Mucosa of stomach (tissue), 1 donor: ENCODE results near the gene CBY3.
"Not testable (repeated sequence)": the region's sequence is repeated elsewhere in the genome, so short reads cannot be mapped to it uniquely, and the experiment has no call there.

Experiments used
- H3K27me3 ChIP-seq: one replicate; pipeline ENCODE4 v1.7.0; 2013; ENCODE audit warnings: mild to moderate bottlenecking, low read length; ENCODE audit not compliant: control insufficient read depth, insufficient read depth
- H3K36me3 ChIP-seq: one replicate; pipeline ENCODE4 v1.7.0; 2013; ENCODE audit warnings: low read length; ENCODE audit not compliant: control insufficient read depth, insufficient read depth
- H3K4me1 ChIP-seq: one replicate; pipeline ENCODE4 v1.7.0; 2013; ENCODE audit warnings: mild to moderate bottlenecking, low read length; ENCODE audit not compliant: control insufficient read depth, insufficient read depth
- H3K4me3 ChIP-seq: one replicate; pipeline ENCODE4 v1.7.0; 2013; ENCODE audit warnings: low read length
- H3K9ac ChIP-seq: one replicate; pipeline ENCODE4 v1.7.0; 2013; ENCODE audit warnings: mild to moderate bottlenecking, low read length, moderate library complexity
- H3K9me3 ChIP-seq: one replicate; pipeline ENCODE4 v1.7.0; 2013; ENCODE audit warnings: mild to moderate bottlenecking, low read length, moderate library complexity; ENCODE audit not compliant: control insufficient read depth
- donor health status: Pancreatic carcinoma.

The CBY3 gene

DNA sequence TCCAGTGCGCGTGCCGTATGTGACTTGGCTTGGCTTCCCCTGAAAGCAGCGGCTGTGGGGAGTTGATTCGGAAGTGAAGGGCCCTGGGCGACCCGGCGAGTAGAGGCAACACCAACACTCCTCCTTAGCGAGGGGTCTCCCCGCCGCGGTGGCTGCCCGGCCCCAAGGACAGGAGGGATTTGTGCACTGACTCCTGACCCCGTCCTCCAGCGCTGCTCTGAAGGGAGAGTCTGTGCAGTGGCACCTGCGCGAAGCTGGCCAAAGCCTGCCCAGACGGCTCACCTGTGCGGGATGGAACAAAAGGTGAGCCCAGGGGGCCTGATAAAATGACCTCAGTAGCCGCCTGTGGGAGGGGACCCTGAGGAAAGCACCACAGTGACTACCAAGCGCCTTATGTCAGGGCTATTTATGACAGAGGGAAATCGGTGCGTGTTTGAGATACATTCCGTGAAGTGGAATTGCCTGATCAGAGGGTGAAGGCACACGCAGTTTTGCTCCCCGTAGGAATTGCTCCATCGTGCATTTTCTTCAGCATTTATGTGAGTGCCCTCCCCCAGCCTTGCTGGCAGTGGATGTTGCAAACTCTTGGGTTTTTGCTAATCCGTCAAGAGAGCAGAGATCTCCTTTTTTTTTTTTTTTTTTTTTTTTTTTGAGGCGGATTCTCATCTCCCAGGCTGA, 22.5 kb downstream of the CBY3 start:
- not testable (repeated sequence) for H3K36me3 ChIP-seq, H3K27me3 ChIP-seq, H3K4me3 ChIP-seq, H3K9me3 ChIP-seq, H3K4me1 ChIP-seq
- peak overlapping the region; percentile 66 for H3K9ac ChIP-seq

DNA sequence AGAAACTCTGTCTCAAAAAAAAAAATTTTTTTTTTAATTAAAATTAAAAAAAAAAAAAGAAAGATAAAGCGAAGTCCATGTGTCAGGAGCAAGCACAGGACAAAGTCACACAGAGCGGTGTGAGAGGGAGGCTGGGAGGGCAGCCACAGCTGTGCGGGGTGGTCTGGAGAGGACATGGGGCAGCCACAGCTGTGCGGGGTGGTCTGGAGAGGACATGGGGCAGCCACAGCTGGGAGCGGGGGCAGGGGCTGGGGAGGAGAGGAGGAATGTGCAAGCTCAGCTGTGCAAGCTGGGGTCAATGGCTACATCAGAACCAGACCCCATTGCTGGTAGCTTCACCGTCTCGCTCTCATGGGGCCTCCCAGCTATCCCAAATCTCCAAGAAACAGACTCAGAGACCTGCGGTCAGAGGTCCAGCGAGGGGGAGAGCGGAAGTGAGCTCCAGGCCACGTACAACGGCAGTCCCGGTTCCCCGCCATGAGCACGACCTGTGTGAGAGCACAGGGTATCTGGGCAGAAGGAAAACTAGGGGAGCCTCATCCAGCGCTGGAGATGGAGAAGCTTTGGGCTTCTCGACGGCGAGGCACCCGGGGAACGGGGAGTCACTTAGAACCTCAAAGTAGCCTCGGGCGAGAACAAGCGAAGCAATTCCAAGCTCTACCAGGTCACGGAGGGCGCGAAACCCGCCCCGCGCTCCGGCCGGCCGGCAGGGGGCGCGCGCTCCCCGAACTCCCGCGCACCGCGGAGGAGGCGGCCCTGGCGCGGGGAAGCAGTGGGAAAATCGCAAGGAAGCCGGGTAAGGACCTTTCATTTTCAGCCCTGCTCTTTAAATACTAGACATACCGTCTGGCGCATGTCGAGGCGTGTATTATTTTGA, 23.3 kb downstream of the CBY3 start:
- not testable (repeated sequence) for H3K9ac ChIP-seq, H3K4me3 ChIP-seq, H3K4me1 ChIP-seq, H3K27me3 ChIP-seq, H3K36me3 ChIP-seq, H3K9me3 ChIP-seq

DNA sequence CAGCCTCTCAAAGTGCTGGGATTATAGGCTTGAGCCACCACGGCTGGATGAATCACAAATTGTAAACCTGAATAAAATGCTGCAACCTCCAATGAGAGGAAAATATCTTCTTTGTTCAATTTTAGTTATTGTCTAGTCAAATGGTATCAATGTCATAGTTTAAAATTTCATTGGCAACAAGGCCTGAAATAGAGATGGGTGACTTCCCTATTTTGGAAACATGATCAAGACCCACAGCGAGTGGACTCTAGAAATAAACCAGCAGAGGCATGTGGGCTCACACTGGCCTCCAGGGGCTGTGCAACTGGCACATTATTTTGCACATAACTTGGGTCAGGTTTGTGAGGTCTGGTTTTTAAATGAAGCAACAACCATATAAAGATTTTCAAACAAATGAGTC, 27.7 kb downstream of the CBY3 start:
- not testable (repeated sequence) for H3K4me3 ChIP-seq, H3K9me3 ChIP-seq, H3K9ac ChIP-seq, H3K36me3 ChIP-seq, H3K27me3 ChIP-seq, H3K4me1 ChIP-seq

DNA sequence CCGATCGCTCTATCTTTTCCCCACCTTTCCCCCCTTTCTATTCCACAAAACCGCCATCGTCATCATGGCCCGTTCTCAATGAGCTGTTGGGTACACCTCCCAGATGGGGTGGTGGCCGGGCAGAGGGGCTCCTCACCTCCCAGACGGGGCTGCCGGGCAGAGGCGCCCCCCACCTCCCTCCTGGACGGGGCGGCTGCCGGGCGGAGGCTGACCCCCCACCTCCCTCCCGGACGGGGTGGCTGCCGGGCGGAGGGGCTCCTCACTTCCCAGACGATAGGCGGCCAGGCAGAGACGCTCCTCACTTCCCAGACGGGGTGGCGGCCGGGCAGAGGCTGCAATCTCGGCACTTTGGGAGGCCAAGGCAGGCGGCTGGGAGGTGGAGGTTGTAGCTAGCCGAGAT, 30.6 kb downstream of the CBY3 start:
- H3K9me3 ChIP-seq, H3K4me3 ChIP-seq: not testable (repeated sequence)

DNA sequence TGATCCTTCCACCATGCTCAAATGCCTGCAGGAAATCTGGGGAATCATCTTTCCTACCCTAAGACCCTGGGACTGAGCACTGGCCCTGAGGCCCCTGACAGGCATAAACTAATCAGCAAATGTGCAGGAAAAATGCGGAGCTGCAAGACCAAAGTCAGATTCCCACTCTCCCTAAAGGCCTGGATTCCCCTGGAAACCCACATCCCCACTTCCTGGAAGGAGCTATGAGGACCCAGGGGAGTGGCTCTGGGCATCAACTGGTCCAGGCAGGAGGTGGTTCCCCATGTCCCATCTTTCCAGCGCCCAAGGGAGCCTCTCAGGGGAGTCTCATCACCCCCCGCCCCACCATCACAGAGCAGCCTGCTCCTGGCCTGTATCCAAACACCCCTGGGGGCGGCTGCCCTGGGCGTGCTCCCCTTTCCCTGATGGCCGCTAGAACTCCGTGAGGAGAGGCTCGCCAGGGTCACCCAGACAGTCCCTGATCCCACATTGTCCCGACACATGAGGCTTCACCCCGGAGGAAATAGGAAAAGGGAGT, 31.6 kb downstream of the CBY3 start:
- H3K4me3 ChIP-seq, H3K27me3 ChIP-seq, H3K9me3 ChIP-seq, H3K4me1 ChIP-seq, H3K36me3 ChIP-seq, H3K9ac ChIP-seq: not testable (repeated sequence)

More for the DNA sequence above, 30.6 kb downstream of the CBY3 start:
- not testable (repeated sequence) for H3K9ac ChIP-seq, H3K27me3 ChIP-seq, H3K4me1 ChIP-seq, H3K36me3 ChIP-seq

DNA sequence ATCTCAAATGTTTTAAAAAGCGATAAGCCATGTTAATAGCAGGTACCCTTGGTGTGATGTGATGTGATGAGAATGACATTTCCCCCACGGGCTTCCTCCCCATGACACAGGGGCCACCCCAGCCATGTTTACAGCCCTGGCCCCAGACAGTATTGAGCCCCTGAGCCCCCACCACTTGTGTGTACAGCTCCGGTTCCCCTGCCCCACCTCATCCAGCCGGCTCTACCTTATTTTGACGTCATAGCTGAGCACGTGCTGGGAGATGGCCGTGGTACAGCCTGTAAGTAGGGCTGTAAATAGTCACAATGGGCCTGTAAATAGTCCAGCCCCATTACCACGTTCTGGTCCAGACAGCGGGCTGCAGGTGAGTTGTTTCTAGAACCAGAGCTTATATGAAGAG, 32.4 kb downstream of the CBY3 start:
- no peaks in the 10 kb centered on the region for H3K36me3 ChIP-seq
- H3K4me3 ChIP-seq: no peak overlapping the region
- H3K9me3 ChIP-seq: no peaks in the 10 kb centered on the region
- no peaks in the 10 kb centered on the region for H3K27me3 ChIP-seq
- H3K4me1 ChIP-seq: no peaks in the 10 kb centered on the region
- H3K9ac ChIP-seq: no peak overlapping the region

DNA sequence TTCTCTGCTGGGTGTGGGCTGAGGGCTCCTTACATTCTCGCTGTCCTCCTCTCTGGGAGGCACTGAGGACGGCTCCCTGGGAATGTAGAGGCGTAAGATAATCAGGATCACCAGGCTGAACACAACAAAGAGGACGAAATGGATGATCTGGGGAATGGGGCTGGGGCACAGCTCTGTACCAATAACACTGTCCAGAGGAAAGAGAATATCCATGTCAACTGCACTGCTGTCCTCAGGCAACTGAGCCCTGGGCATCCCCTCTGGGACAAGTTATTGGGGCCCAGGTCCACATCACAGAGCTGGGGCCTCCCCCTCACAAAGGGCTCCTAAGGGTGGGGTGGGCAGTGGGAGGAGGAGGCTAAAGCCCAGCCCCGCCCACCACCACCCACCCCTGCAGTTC, 36.1 kb downstream of the CBY3 start:
- H3K4me1 ChIP-seq, H3K9me3 ChIP-seq, H3K9ac ChIP-seq, H3K27me3 ChIP-seq, H3K4me3 ChIP-seq, H3K36me3 ChIP-seq: not testable (repeated sequence)

DNA sequence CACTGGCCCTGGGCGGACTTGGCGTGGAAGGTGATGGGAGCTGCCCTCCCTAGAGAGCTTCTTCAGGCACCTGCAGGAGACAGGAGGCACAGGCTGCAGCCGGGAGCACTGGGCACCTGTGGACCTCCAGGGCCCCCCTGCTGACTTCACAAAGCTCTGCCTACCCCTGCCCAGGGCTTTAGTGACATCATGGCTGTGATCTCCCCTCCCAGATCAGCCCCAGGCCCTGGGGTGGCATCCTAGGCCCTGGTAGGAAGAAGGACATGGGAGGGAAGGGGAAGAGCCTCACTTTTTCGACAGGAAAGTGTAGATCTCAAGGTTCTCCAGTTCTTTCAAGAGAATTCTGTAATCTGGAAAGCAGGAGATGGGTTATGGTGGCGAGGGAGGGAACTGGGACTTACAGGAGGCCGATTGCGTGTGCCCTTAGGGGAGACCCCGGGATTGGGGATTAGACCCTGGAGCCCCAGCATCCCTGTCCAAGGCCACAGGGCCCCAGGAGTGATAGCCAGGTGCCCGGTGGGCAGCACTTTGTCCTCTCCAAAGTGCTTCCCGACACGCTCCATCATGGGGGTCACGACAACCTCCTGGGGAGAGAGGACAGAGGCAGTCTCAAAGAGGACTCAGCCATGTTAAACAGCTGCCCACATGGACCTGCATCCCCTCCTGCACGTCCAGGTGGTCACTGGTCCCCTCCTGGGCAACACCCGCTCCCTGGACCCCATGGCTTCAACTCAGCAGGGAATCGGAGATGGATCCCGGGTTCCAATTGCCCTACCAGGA, 37.5 kb downstream of the CBY3 start:
- H3K36me3 ChIP-seq, H3K27me3 ChIP-seq, H3K9me3 ChIP-seq, H3K9ac ChIP-seq, H3K4me1 ChIP-seq, H3K4me3 ChIP-seq: not testable (repeated sequence)

DNA sequence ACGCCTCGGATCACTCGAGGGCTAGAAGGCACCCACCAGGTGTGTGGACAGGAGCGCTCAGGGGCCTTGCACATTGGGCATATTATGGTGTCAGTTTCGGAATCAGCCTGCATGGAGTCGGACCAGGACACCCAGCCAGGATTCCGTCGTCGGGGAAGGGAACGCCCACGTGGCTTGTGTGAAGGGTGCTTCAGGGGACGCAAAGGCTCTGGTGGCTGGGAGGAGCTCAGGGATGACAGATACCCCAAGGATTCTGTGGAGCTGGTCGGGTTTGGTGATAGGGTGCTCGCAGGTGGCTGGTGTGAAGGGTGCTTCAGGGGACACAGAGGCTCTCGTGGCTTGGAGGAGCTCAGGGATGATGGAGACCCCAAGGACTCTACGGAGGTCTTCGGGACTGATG, 38.2 kb downstream of the CBY3 start:
- not testable (repeated sequence) for H3K27me3 ChIP-seq, H3K36me3 ChIP-seq, H3K4me3 ChIP-seq, H3K9me3 ChIP-seq, H3K9ac ChIP-seq, H3K4me1 ChIP-seq

DNA sequence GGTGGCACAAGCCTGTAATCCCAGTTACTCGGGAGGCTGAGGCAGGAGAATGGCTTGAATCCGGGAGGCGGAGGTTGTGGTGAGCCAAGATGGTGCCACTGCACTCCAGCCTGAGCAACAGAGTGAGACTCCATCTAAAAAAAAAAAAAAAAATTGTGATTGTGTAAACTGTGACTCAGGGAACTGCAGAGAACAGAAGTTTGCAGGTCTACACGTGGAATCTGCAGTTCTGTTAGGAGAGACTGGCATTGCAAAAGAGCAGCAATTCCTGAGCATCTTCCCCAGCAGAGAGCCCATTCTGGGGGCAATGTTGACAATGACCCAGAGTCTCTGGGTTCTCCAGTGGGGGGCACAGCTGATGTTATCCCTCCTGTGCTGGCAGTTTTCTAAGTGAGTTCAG, 39.1 kb downstream of the CBY3 start:
- H3K36me3 ChIP-seq, H3K27me3 ChIP-seq, H3K9me3 ChIP-seq, H3K9ac ChIP-seq, H3K4me1 ChIP-seq, H3K4me3 ChIP-seq: not testable (repeated sequence)

DNA sequence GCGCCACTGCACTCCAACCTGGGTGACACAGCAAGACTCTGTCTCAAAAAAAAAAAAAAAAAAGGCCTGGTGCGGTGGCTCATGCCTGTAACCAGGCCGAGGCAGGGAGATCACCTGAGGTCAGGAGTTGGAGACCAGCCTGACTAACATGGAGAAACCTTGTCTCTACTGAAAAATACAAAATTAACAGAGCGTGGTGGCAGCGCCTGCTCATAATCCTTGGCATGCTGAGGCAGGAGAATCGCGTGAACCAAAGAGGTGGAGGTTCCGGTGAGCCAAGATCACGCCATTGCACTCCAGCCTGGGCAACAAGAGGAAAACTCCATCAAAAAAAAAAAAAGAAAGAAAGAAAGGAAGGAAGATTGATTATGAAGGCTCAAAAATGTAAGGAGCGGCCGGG, 41.5 kb downstream of the CBY3 start:
- not testable (repeated sequence) for H3K9ac ChIP-seq, H3K9me3 ChIP-seq, H3K4me1 ChIP-seq, H3K36me3 ChIP-seq, H3K4me3 ChIP-seq, H3K27me3 ChIP-seq
